RPMI8226 (cell line): ENCODE measurements around the gene OR51A2.
"Not testable (repeated sequence)": the region's sequence is repeated elsewhere in the genome, so short reads cannot be mapped to it uniquely, and the experiment has no call there.

Experiments
- DNase-seq: peaks from one replicate; pipeline ENCODE4 v3.0.0-alpha.2; 2015

OR51A2 gene

GRCh38 chr11:4955613-4956012 lies at the start of gene OR51A2:
TSS of gene OR51A2 (minus strand) at chr11:4955713. CDS start at chr11:4955713, 0 bp downstream.
- not testable (repeated sequence) for DNase-seq

GRCh38 chr11:5004424-5005274 lies 49.1 kb upstream of the OR51A2 start:
- DNase-seq = peak; percentile 52

GRCh38 chr11:4994551-4994950 lies 39.0 kb upstream of the OR51A2 start, which contains the start of gene OR51L1:
TSS of gene OR51L1 (plus strand) at chr11:4994851. CDS start at chr11:4998983, 4,132 bp downstream.
- no peak for DNase-seq

- DNase-seq = no peak
Measured at GRCh38 chr11:4991060-4991459, 35.5 kb upstream of the OR51A2 start.

- no peak for DNase-seq
Measured at GRCh38 chr11:4983841-4984240, 28.3 kb upstream of the OR51A2 start.

GRCh38 chr11:4982678-4983077 lies 27.2 kb upstream of the OR51A2 start:
- DNase-seq = no peak

GRCh38 chr11:4979036-4979435 lies 23.5 kb upstream of the OR51A2 start:
- DNase-seq = no peak

GRCh38 chr11:4975436-4975835 lies 19.9 kb upstream of the OR51A2 start:
- no peak for DNase-seq

GRCh38 chr11:4962816-4963215 lies 7.3 kb upstream of the OR51A2 start:
- no peak for DNase-seq

- DNase-seq = no peak
Measured at GRCh38 chr11:4960877-4961276, 5.4 kb upstream of the OR51A2 start.

GRCh38 chr11:4957396-4957795 lies 1.9 kb upstream of the OR51A2 start:
- DNase-seq = no peak

GRCh38 chr11:4947505-4947904 lies 8.0 kb downstream of the OR51A2 start, which contains the start of gene OR51A4:
TSS of gene OR51A4 (minus strand) at chr11:4947605. CDS start at chr11:4947100, 505 bp downstream.
- DNase-seq = no peak

- DNase-seq = no peak
Measured at GRCh38 chr11:4936745-4937144, 18.8 kb downstream of the OR51A2 start.

GRCh38 chr11:4932751-4933150 lies 22.8 kb downstream of the OR51A2 start:
- no peak for DNase-seq

- no peak for DNase-seq
Measured at GRCh38 chr11:4926608-4927007, 28.9 kb downstream of the OR51A2 start.

GRCh38 chr11:4924239-4924638 lies 31.3 kb downstream of the OR51A2 start, which contains the start of gene OR51G1:
TSS of gene OR51G1 (minus strand) at chr11:4924339. CDS start at chr11:4924339, 0 bp downstream.
- DNase-seq = no peak

- no peak for DNase-seq
Measured at GRCh38 chr11:4922304-4922703, 33.2 kb downstream of the OR51A2 start.

GRCh38 chr11:4921796-4922195 lies 33.7 kb downstream of the OR51A2 start:
- DNase-seq = no peak

GRCh38 chr11:4919250-4919649 lies 36.3 kb downstream of the OR51A2 start, which contains the start of gene OR51G2:
TSS of gene OR51G2 (minus strand) at chr11:4919350. CDS start at chr11:4915663, 3,687 bp downstream.
- no peak for DNase-seq

- DNase-seq = no peak
Measured at GRCh38 chr11:4916581-4916980, 38.9 kb downstream of the OR51A2 start.
